Erythroblast (primary cell): Measurements from ENCODE around the gene JAKMIP3.

Experiments
- DNase-seq, 2 experiments: peaks; one replicate each; lab custom pipeline; 2025; lab: John Stamatoyannopoulos, UW
- GATA1 ChIP-seq: IDR thresholded peaks from 2 replicates; pipeline ENCODE4 v1.6.1; 2011; ENCODE audit warnings: low read depth, mild to moderate bottlenecking, control low read depth, low read length, moderate library complexity
- POLR2A ChIP-seq: IDR thresholded peaks from 2 replicates; pipeline ENCODE4 v1.6.1; 2011; ENCODE audit warnings: mild to moderate bottlenecking, low read length

The JAKMIP3 gene

GRCh38 chr10:132065491-132066105 is at the start of gene JAKMIP3:
TSS of gene JAKMIP3 (plus strand) at chr10:132065946. CDS start at chr10:132104809, 38,863 bp downstream.
- TF ChIP-seq GATA1, result no peak
- TF ChIP-seq POLR2A, result no peak
- DNase-seq, result no peak

DNA sequence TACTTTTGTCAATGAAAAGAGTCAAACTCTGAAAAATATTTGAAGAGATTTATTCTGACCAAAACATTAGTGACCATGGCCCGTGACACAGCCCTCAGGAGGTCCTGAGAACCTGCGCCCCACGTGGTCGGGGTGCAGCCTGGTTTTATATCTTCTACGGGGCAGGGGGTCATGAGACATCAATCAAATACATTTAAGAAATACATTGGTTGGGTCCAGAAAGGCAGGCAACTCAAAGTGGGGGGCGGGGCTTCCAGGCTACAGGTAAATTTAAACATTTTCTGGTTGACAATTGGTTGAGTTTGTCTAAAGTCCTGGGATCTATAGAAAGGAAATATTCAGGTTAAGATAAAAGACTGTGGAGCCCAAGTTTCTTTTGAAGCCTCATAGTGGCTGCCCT is 49.2 kb upstream of the JAKMIP3 start:
- TF ChIP-seq GATA1 (no peak), POLR2A (no peak)
- no peak for DNase-seq

- no peak for DNase-seq
These were observed 47.3 kb upstream of the JAKMIP3 start for GRCh38 chr10:132018446-132018845.

GRCh38 chr10:132019366-132019765 is 46.4 kb upstream of the JAKMIP3 start:
- TF ChIP-seq GATA1 (no peak), POLR2A (no peak)
- DNase-seq, result no peak

More at GRCh38 chr10:132018446-132018845, 47.3 kb upstream of the JAKMIP3 start:
- TF ChIP-seq POLR2A (no peak), GATA1 (no peak)

- TF ChIP-seq GATA1, result no peak
- TF ChIP-seq POLR2A, result no peak
- DNase-seq, result no peak
These were observed 45.3 kb upstream of the JAKMIP3 start for GRCh38 chr10:132020456-132020855.

DNA sequence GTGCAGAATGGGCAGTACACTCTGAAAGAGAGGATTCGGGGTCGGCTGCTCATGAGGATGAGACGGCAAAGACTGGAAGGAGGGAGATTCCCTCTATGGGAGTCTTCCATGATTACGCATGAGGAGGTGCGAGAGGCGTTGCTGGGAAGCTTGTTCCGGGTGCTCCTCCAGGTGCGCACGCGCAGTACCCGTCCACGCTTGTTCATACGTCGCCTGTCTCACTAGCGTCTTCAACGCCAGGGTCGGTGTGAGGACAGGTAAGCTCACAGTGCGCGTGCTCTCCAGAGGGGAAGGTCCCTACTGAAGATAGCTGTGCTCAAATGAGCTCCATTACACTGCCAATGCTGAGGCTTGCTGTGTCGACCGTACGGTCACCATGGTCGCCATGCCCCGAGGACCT is 44.7 kb upstream of the JAKMIP3 start:
- DNase-seq, result no peak
- TF ChIP-seq POLR2A (no peak), GATA1 (no peak)

DNA sequence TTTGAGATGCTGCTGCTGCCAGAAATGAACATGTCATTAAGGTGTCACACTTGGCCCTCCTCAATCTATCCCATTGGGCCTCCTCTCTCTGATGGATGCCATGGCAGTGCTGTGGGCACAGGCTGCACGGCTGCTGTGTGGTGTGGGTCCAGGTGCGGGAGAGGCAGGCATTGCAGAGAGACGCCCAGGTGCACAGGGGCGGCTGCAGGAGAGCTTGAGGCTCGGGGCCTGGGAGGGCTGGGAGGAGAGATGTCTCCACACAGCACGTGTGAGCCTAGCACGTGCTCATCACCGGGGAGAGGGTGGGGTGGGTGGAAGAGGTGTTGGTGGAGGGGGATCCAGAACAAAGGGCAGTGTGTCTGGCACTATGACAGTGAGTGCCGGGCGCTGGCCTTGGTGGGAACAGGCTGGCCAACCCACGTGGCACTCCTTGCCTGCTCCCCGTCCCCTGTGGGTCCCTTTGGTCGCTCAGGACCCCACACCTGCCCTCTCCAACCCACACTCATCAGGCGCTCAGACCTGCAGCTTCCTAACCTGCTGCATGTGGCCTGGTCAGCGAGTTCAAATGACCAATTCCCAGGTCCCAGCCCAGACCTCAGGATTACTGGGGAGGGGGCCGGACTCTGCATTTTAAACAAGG is 44.1 kb upstream of the JAKMIP3 start:
- TF ChIP-seq POLR2A (no peak), GATA1 (no peak)
- no peak for DNase-seq

GRCh38 chr10:132022241-132022640 is 43.5 kb upstream of the JAKMIP3 start:
- TF ChIP-seq POLR2A, result no peak
- no peak for TF ChIP-seq GATA1
- no peak for DNase-seq

GRCh38 chr10:132023092-132023811 is 42.5 kb upstream of the JAKMIP3 start:
- TF ChIP-seq GATA1, result no peak
- no peak for TF ChIP-seq POLR2A
- DNase-seq, result peak; percentile 67 to 85

DNA sequence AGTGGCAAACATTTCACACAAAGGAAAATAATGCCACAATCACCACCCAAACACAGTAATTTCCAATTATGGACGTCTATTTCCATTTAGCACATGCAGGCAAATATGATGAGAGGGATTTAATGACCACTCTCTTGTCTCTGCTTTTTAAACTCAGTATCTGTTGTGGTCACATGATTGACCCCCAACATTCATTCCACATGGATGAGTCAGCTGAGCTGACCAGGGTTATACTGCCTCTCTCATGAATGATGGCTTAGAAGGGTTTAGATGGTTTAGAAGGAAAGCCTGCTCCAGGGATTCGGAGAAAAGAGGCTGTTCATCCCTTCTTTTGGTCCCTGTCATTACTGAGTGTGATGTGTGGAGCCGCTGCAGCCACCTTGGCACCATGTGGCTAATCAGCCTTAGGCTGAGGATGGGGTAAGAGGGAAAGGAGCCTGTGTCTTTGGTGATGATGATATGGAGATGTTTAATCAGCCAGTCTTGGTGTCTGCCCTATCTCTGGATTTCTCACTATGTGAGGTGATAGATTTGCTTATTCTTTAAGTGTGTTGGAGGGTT is 38.2 kb upstream of the JAKMIP3 start:
- no peak for DNase-seq
- no peak for TF ChIP-seq POLR2A

- no peak for DNase-seq
These were observed 37.0 kb upstream of the JAKMIP3 start for GRCh38 chr10:132028706-132029105.

GRCh38 chr10:132030898-132031463 is 34.8 kb upstream of the JAKMIP3 start:
- no peak for TF ChIP-seq GATA1
- no peak for TF ChIP-seq POLR2A
- DNase-seq, result no peak

More at GRCh38 chr10:132028706-132029105, 37.0 kb upstream of the JAKMIP3 start:
- TF ChIP-seq POLR2A (no peak), GATA1 (no peak)

- TF ChIP-seq POLR2A (no peak), GATA1 (no peak)
- no peak for DNase-seq
These were observed 32.1 kb upstream of the JAKMIP3 start for GRCh38 chr10:132033632-132034031.
